Urinary bladder (tissue), 4 donors: ENCODE results near the gene RNF115. TPM values are rescaled to one million over a fixed set of nuclear protein-coding genes. Genes with fewer than 3 reads are reported as not detected.

ENCODE experiments used
- DNase-seq: peaks from one replicate; pipeline ENCODE4 v3.0.0-alpha.2; 2015; ENCODE audit errors: extremely low spot score
- H3K27ac ChIP-seq: one replicate; pipeline ENCODE4 v1.5.1; 2013; ENCODE audit warnings: low read depth, mild to moderate bottlenecking, moderate library complexity
- H3K36me3 ChIP-seq: one replicate; pipeline ENCODE4 v1.6.1; 2013; ENCODE audit warnings: mild to moderate bottlenecking, moderate library complexity; ENCODE audit not compliant: insufficient read depth
- H3K4me1 ChIP-seq: one replicate; pipeline ENCODE4 v1.6.1; 2013; ENCODE audit warnings: mild to moderate bottlenecking, moderate library complexity; ENCODE audit not compliant: insufficient read depth
- H3K4me3 ChIP-seq: one replicate; pipeline ENCODE4 v1.5.1; 2013; ENCODE audit warnings: low read depth, low read length
- WGBS: extraction: QIAGEN DNeasy Blood & Tissue Kit; methylation state at CpG from one replicate; pipeline ENCODE4 v1.1.7; 2013; 5-methylcytosine and 5-hydroxymethylcytosine counted together
- polyA plus RNA-seq: library from polyadenylated mRNA; stranded (reverse); fragments of 200-250 nt; gene quantifications from one replicate; pipeline ENCODE4 v1.2.3, GENCODE V29; 2013
- total RNA-seq: library from RNA; depleted of rRNA; stranded (reverse); fragments of >200 nt; gene quantifications from one replicate; pipeline ENCODE4 v1.2.3, GENCODE V29; 2014
- donor health status: healthy with polysubstance abuse.
- donor health status: healthy.

The RNF115 gene
- 32.4 TPM for total RNA-seq
- polyA plus RNA-seq, result 9.1 TPM

DNA sequence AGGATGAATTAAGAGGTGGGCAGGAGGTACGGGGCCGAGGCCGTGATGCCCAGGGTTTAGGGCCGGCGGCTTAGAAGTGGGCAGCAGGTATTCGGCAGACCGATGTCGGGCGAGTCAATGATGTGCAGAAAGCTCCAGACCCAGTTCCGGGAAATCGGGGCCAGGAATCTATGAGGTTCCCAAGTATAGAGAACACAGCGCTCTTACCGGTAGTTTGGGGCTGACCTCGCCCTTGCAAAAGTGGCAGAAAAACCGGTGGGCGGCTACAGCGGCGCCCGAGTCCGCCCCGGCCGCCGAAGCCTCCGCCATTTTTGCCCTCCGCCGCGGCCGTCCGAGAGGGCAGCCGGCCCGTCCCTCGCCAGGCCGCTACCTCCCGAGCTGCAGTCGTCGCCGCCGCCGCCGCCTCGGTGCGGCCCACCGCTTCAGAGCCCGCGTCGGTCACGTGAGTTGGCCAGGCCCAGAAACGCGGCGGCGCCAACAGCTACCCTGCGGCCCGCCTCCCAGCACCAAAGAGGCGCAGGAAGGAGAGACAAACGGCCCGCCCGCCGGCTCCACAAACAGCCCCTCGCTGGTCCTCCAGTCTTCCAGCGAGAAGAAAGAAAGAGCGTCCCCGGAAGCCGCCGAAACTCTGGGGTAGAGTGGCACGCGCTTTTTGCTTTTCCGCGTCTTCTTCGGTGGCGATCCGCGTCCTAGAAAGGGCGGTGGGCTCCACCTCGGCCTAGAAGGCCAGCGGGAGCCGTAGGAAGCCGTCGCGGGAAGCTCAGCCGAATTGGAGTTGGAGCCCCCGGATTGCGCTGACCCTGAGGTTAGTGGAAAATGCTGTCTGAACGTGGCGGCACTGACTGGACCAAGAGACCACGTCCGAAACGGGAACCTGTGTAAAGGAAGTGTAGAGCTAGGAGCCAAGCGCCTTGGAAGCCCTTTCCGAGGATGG is at the start of gene RNF115, which contains the start of gene POLR3C:
RNF115 (minus strand) TSS at position 531 of the 934 bp plus-strand sequence; CDS start at position 309, 222 bp downstream.
POLR3C (plus strand) TSS at position 636 of the 934 bp plus-strand sequence. CDS start 1,577 bp downstream, outside the sequence.
- Histone ChIP-seq H3K4me3 (peak within 1 kb of the TSS; percentile 65), H3K27ac (peak within 1 kb of the TSS; percentile 54), H3K36me3 (peaks cover 4% of the 10 kb centered on the region), H3K4me1 (peaks cover 1% of the 10 kb centered on the region)
- WGBS, result 2% methylated on average over 89 of the region's 89 CpGs
- peak; percentile 75 for DNase-seq

DNA sequence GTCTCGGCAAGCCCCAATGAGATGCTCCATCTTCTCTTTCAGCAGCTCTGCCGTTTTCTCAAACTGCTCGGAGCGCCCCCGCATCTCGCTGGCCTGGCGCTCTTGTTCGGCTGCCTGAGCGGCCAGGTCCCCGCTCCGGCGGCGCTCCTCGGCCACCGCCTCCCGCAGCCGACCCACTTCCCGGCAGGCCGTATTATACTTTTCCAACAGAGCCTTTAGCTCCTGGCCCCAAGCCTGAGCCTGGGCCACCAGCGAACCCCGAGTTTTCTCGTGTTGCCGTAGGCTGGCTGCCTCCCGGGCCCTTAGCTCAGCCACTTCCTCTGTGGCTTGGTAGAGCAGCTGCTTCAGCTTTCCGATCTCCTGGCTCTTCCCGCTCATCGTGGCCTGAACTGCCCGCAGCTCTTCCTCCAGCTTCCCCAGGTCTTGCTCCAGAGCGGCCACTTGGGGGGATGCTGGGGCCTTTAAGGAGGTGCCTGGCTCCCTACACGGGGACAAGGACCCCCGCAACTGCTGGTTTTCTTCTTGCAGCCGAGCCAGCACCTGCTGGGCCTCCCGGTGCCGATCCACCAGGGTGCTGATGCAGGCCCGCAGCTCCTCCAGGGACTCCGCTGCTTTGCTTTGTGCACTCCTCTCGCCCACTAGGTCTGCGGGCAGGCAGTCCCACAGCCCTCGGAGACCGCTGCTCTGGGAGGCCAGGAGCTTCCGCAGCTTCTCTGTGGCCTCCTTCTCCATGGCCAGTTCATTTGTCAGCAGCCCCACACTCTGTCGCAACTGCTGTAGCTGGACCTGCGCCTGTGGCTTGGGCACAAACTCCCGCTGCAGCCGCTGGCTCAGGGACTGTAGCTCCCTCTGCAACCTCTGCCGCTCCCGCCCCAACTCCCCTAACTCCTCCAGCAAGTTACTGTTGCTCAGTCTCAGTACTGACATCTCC is 48.4 kb upstream of the RNF115 start:
- Histone ChIP-seq H3K36me3 (no peaks in the 10 kb centered on the region), H3K4me3 (peak overlapping the region; percentile 50), H3K4me1 (no peaks in the 10 kb centered on the region), H3K27ac (peak overlapping the region; percentile 86)
- no peak for DNase-seq
- 11% methylated on average over 47 of the region's 47 CpGs for WGBS

DNA sequence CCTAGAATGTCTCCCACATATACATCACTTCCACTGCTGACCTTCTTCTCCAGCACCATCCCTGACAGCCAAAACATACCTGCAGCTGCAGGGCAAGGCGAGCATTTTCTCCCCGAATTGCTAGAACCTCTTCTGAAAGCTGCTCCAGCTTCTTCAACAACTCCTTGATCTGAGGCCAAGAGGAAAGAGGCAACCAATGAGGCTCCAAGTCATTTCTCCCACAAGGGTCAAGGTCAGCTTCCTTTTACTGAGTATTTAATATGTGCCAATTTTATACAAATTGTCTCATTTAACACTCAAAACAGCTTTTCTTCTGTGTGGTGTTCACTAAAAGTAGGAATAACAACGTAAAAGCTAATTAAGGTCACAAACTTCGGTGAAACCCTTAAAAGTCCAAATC is 44.3 kb upstream of the RNF115 start:
- no peaks in the 10 kb centered on the region for H3K36me3 ChIP-seq
- H3K4me1 ChIP-seq, result no peaks in the 10 kb centered on the region
- no peak overlapping the region for H3K27ac ChIP-seq
- WGBS, result 85% methylated on average over 4 of the region's 4 CpGs
- H3K4me3 ChIP-seq, result no peak overlapping the region
- no peak for DNase-seq

DNA sequence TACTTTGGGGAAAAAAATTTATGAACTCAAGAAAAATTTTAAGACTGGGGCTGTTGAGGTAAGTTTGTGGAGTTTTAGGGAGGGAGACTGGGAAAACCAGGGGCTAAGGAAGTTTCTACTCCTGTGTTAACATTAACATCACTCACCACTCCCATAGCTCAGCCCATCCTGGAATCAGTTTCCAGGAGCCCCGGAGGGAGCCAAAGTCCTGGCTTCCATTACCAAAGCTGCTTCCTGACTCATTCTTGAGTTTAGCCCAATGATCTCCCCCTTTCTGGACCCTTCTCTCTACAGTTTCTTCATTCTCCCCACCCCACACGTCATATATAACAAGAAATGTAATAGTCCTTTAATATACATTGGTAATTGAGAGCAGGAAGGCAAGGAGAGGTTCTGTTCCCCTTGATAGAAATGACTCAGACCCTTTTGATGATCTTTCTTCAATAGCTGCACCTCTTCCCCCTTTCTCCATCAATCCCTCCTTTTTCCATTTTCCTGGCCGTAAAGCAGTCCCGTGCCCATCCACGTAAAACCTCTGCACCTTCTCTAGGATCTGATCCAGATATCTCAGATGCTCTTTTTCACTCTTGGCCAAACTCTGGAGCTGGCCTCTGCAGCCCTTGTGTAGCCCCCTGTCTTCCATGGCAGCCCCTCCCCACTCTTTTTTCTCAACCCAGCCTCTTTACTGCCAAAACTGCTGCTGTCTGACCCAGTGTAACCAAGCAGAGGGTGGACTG is 39.6 kb upstream of the RNF115 start:
- peaks cover 1% of the 10 kb centered on the region for H3K4me1 ChIP-seq
- H3K27ac ChIP-seq, result no peak overlapping the region
- no peaks in the 10 kb centered on the region for H3K36me3 ChIP-seq
- H3K4me3 ChIP-seq, result no peak overlapping the region
- no peak for DNase-seq
- WGBS, result 56% methylated on average over 5 of the region's 5 CpGs

DNA sequence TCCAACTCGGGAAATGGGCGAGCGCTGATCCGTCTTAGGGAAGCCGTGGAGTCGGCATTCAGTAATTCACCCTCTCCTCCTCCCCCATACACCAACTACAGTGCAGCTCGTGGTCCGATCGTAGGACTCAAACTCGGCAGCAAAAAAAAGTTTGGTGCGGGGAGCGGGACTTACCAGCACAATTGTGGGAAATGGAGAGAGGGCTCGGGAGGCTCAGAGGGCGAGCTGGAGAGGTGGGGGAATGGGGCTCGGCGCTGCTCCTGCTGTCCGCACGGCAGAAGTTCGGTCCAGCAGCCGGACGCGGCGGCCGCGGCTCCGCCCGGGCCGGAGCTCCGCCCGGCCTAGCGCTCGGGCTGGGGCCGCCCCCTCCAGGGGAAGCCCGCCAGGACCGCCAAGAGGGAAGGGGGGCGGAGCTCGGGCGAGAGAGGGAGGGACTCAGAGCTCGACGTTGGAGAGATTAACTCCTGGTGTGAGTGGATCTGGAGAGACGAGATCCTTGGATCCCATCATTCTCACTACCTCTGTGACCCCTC is 35.7 kb upstream of the RNF115 start:
- peak overlapping the region; percentile 83 for H3K4me3 ChIP-seq
- peak overlapping the region; percentile 94 for H3K27ac ChIP-seq
- H3K36me3 ChIP-seq, result peaks cover 2% of the 10 kb centered on the region
- peak; percentile 77 for DNase-seq
- peaks cover 1% of the 10 kb centered on the region for H3K4me1 ChIP-seq
- under 1% methylated on average over 41 of the region's 41 CpGs for WGBS

DNA sequence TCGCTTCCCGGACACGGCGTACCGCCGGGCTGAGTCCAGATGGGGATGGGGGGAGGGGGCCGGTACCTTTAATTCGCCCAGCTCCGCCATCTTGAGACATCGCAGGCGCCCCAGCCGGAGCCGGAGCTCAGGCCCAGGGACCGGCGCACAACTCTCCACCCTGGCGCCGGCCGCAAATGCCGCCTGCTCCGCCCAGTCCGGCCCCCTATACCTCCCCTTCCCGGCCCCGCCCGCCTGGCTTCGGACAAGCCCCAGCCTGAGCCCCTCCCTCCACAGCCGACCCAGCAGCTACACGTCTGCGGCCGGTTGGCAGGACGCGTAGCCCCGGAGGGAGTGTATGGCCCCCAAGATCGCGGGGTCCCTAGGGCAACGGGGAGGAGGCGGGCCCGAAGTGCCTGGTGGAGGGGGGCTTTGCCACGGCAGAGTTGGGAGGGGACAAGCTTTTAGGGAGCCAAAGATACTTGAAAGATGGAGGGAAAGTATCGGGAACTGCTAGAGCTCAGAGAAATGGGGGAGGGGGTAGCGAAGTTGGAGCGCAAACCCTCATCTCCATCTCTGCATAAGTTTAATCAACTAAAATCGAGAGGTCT is 35.1 kb upstream of the RNF115 start, which contains the start of gene PIAS3:
PIAS3 (minus strand) TSS at position 181 of the 590 bp plus-strand sequence; CDS start at position 90, 91 bp downstream.
- peak within 1 kb of the TSS; percentile 83 for H3K4me3 ChIP-seq
- H3K4me1 ChIP-seq, result peaks cover 1% of the 10 kb centered on the region
- peak; percentile 86 for DNase-seq
- H3K27ac ChIP-seq, result peak within 1 kb of the TSS; percentile 94
- H3K36me3 ChIP-seq, result peaks cover 2% of the 10 kb centered on the region
- under 1% methylated on average over 42 of the region's 42 CpGs for WGBS

DNA sequence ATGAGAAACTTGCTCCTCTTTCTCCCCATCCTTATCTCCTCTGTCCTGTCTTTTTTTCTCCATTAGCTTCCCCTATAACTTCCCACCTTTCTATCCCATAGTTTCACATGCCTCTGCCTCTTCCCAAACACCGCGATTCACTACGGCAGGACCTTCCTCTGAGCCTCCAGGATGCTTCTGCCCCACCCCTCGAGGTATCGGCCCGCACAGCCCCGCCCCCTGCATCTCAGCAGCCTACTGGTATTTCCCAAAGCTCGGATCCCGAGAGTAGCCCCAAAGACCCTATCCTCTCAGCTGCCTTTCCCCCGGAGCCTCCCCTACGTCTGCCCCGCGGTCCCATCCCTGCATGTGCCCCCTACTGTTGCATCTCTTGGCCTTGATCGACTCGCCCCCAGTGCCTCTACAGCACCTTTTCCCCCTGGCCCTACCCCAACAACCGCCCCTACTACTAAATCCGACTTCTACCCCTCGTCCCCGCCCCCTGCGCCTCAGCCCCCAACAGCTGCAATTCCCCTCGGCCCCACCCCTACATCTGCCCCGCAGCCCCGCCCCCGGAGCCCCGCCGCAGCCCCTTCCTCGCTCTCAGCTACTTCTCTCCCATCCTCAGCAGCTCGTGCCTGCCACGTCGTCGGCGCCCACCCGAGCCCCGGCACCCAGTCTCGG is 34.5 kb upstream of the RNF115 start:
- no peak for DNase-seq
- Histone ChIP-seq H3K4me1 (peaks cover 1% of the 10 kb centered on the region), H3K27ac (peak overlapping the region; percentile 94), H3K4me3 (peak overlapping the region; percentile 83), H3K36me3 (peaks cover 2% of the 10 kb centered on the region)
- WGBS, result 2% methylated on average over 35 of the region's 35 CpGs

DNA sequence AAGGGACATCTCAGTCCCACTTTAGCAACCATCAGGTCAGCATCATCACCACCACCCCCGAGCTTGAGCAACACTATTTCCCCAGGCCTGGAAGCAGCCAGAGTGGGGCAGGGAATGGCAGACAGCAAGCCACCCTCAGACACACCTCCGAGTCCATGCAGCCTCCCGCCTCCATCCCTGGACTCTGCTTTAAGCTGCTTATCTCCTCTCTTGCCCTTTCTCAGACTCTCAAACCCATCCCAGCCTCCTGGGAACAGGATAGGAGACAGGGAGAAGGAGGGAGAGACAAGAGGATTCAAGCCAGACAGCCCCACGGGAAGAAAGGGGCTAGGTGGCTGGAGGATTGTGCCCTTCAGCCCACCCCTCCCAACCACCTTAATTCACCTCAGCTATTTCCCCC is 33.3 kb upstream of the RNF115 start:
- Histone ChIP-seq H3K4me3 (peak overlapping the region; percentile 3), H3K4me1 (peaks cover 1% of the 10 kb centered on the region), H3K27ac (no peak overlapping the region), H3K36me3 (peaks cover 2% of the 10 kb centered on the region)
- DNase-seq, result no peak
- WGBS, result 62% methylated on average over 4 of the region's 4 CpGs

DNA sequence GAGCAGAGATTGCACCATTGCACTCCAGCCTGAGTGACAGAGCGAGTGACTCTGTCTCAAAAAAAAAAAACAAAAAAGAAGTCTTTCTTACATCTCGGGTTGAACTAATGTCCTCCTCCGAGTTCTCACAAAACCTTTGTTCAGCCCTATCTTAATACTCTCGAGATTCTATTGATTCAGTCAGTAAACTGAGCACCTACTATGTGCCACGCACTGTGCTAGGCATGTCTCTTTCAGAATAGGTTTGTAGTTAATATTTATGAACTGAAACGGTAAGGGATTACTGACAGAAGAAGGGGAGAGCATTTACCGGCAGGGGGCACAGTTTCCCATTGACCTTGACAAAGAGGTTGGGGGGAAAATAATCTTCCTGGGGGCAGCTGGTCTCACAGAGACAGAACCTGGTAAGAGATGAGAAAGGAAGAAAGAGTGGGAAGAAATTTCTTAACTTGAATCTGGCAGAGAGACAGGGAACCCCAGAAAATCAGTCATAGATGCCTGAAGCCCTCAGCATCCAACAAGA is 31.6 kb upstream of the RNF115 start:
- Histone ChIP-seq H3K4me1 (peaks cover 1% of the 10 kb centered on the region), H3K4me3 (no peak overlapping the region), H3K36me3 (peaks cover 3% of the 10 kb centered on the region), H3K27ac (no peak overlapping the region)
- DNase-seq, result no peak
- WGBS, result 86% methylated on average over 7 of the region's 7 CpGs

DNA sequence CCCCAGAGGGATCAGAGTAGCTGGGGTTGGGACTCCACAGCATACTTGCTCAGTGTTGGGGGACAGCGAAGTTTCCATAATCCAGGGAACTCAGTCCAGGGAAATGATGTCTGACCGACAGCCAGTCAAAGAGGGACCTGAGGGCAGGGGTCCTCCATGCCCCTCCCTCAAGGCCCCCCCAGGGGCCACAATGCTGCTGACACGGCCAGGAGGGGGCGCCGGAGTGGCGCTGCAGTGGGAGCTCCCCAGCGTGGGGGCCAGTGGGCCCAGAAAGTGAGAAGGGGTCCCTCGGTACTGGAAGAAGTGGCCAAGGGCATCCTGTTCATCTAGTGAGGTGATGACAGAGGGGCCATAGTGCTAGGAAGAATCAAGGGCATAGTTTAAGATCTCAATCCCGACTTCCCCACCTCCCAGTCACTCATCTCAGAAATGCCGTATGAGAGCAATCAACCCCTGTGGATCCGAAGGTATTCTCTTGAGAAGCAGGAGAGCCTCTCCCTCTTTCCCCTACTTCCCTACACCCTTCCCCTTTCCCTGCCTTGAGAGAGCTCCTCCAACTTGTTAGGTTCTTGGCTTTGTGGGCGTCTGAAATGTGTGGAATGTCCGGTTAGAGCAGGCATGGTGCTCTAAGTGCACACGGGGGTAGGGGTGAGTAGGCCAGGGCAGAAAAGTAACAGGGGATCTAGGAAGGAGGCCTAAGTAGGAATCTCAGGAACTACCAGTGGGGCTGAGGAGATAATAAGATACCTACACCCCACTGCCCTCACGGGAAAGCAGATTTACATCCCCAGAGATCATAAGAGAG is 25.7 kb upstream of the RNF115 start:
- Histone ChIP-seq H3K4me1 (no peaks in the 10 kb centered on the region), H3K36me3 (peaks cover 5% of the 10 kb centered on the region), H3K27ac (no peak overlapping the region), H3K4me3 (no peak overlapping the region)
- DNase-seq, result no peak
- WGBS, result 69% methylated on average over 15 of the region's 15 CpGs

DNA sequence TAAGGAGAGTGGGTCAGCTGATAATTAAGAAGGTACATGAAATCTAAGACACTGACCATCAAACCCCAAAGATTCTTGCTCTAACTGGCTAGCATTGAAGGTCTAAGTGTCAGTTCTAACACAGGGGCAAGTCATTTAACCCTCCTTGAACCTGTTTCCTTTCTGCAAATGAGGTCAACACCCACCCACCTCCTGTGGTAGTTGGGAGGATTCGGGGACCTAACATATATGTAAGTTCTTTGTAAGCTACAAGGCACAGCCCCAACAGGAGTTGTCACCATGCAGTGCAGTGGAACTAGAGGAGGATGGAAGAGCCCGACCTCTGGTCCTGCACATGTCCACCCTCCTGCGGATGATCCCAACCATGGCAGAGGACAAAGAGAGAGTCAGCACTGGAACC is 23.9 kb upstream of the RNF115 start:
- Histone ChIP-seq H3K36me3 (peaks cover 5% of the 10 kb centered on the region), H3K4me1 (no peaks in the 10 kb centered on the region), H3K27ac (no peak overlapping the region), H3K4me3 (no peak overlapping the region)
- DNase-seq, result no peak
- WGBS, result 73% methylated on average over 3 of the region's 3 CpGs
